B cell (primary cell): ENCODE results near the gene PGLYRP1. TPM values are rescaled to one million over a fixed set of nuclear protein-coding genes. Genes with fewer than 3 reads are reported as not detected.

ENCODE experiments used
- ATAC-seq: fragments of 200-7000 bp; cut with Tn5 transposase; one replicate; pipeline ENCODE4 v1.10.0; 2021; ENCODE audit warnings: low read depth, mild to moderate bottlenecking, moderate number of reproducible peaks, moderate library complexity
- CTCF ChIA-PET: fragments of 350-600 bp; sonication (Branson Sonifier 250); formaldehyde crosslinking; loops from one replicate; lab custom pipeline; 2021; ENCODE audit warnings: antibody characterized with exemption, inconsistent platforms; lab: Charles Lee
- POLR2A ChIA-PET: fragments of 350-600 bp; sonication (Branson Sonifier 250); formaldehyde crosslinking; loops from one replicate; lab custom pipeline; 2021; ENCODE audit warnings: antibody characterized with exemption; lab: Charles Lee
- DNase-seq: peaks from one replicate; pipeline ENCODE4 v3.0.0; 2013
- H2AFZ ChIP-seq: 2 replicates; pipeline ENCODE4 v1.6.1; 2012; ENCODE audit warnings: mild to moderate bottlenecking, low read depth, low read length; ENCODE audit not compliant: insufficient read depth, poor library complexity, severe bottlenecking
- H3K27ac ChIP-seq, 2 donors: 1 replicate in 1 of 2; 2 replicates in 1 of 2; pipeline ENCODE4 v1.5.1; 2012 to 2013; ENCODE audit warnings: low read length in 2 of 2, mild to moderate bottlenecking in 2 of 2, moderate library complexity in 1 of 2
- H3K27me3 ChIP-seq, 4 experiments: fragments of 200-600 bp in 1 of 4; sonication (generic) in 1 of 4; replicated peaks in 1 of 4; 1 replicate in 2 of 4; 2 replicates in 2 of 4; pipeline versions ENCODE4 v1.6.1 to v1.7.0; 2013 to 2016; ENCODE audit warnings: low read length in 3 of 4, mild to moderate bottlenecking in 2 of 4, mixed read lengths in 1 of 4, moderate library complexity in 1 of 4; ENCODE audit not compliant: insufficient read depth in 4 of 4, control insufficient read depth in 3 of 4; ENCODE audit errors: control extremely low read depth in 1 of 4
- H3K36me3 ChIP-seq, 2 experiments: replicated peaks in 1 of 2; 1 replicate in 1 of 2; 2 replicates in 1 of 2; pipeline versions ENCODE4 v1.6.1 to v1.7.1; 2013; ENCODE audit warnings: low read length in 1 of 2; ENCODE audit not compliant: insufficient read depth in 2 of 2, control insufficient read depth in 1 of 2; ENCODE audit errors: control extremely low read depth in 1 of 2, extremely low read depth in 1 of 2
- H3K4me1 ChIP-seq, 2 donors: fragments of 200-600 bp in 1 of 2; sonication (generic) in 1 of 2; 1 replicate in 1 of 2; 2 replicates in 1 of 2; pipeline versions ENCODE4 v1.5.1 to v1.6.1; 2013 to 2017; ENCODE audit warnings: low read length in 2 of 2; ENCODE audit not compliant: control insufficient read depth in 2 of 2, insufficient read depth in 2 of 2
- H3K4me2 ChIP-seq: replicated peaks from 2 replicates; pipeline ENCODE3; 2012; ENCODE audit warnings: mild to moderate bottlenecking, low read depth, low read length; ENCODE audit not compliant: poor library complexity, severe bottlenecking
- H3K4me3 ChIP-seq, 5 experiments: fragments of 200-600 bp in 1 of 5; sonication (generic) in 1 of 5; 1 replicate in 3 of 5; 2 replicates in 2 of 5; pipeline versions ENCODE4 v1.5.1 to v1.7.0; 2011 to 2016; ENCODE audit warnings: low read length in 4 of 5, mild to moderate bottlenecking in 4 of 5, low read depth in 2 of 5, control low read depth in 1 of 5, moderate library complexity in 1 of 5; ENCODE audit not compliant: insufficient read depth in 1 of 5; ENCODE audit errors: control extremely low read depth in 1 of 5, extremely low read depth in 1 of 5
- H3K79me2 ChIP-seq: fragments of 200-600 bp; sonication (generic); one replicate; pipeline ENCODE4 v1.6.0; 2016; ENCODE audit warnings: low read length; ENCODE audit not compliant: control insufficient read depth, insufficient read depth
- H3K9ac ChIP-seq: fragments of 200-600 bp; sonication (generic); 2 replicates; pipeline ENCODE4 v1.6.1; 2017; ENCODE audit warnings: mild to moderate bottlenecking, low read length, moderate library complexity
- H3K9me3 ChIP-seq, 3 donors: one replicate each; pipeline versions ENCODE4 v1.6.1 to v1.7.1; 2013; ENCODE audit warnings: low read length in 2 of 3; ENCODE audit not compliant: control insufficient read depth in 2 of 3, insufficient read depth in 1 of 3; ENCODE audit errors: control extremely low read depth in 1 of 3
- H4K20me1 ChIP-seq: 2 replicates; pipeline ENCODE4 v1.6.0; 2012; ENCODE audit warnings: mild to moderate bottlenecking, low read length; ENCODE audit not compliant: insufficient read depth, control insufficient read depth, poor library complexity, severe bottlenecking
- H3K27ac Mint-ChIP-seq: one replicate; pipeline ENCODE4 v1.8.0; 2021; ENCODE audit warnings: mixed read lengths
- H3K27me3 Mint-ChIP-seq: one replicate; pipeline ENCODE4 v1.8.0; 2021; ENCODE audit warnings: mixed read lengths
- H3K4me1 Mint-ChIP-seq: one replicate; pipeline ENCODE4 v1.8.0; 2021; ENCODE audit warnings: mixed read lengths
- H3K4me3 Mint-ChIP-seq: one replicate; pipeline ENCODE4 v1.8.0; 2021; ENCODE audit warnings: mixed read lengths
- H3K9me3 Mint-ChIP-seq: one replicate; pipeline ENCODE4 v1.8.0; 2022; ENCODE audit warnings: mixed read lengths; ENCODE audit not compliant: insufficient read depth
- CTCF ChIP-seq: fragments of 200-600 bp; IDR thresholded peaks from one replicate; pipeline ENCODE4 v1.8.0; 2022; ENCODE audit warnings: antibody characterized with exemption, mild to moderate bottlenecking
- EZH2 ChIP-seq: IDR thresholded peaks from 2 replicates; pipeline ENCODE4 v1.6.1; 2012; ENCODE audit warnings: borderline replicate concordance, low read depth, mild to moderate bottlenecking, moderate library complexity, low read length; ENCODE audit not compliant: insufficient read depth, poor library complexity, severe bottlenecking
- WGBS: methylation state at CpG from one replicate; pipeline ENCODE4 v1.1.5; 2013; ENCODE audit warnings: missing lambda C conversion rate; ENCODE audit not compliant: insufficient coverage; 5-methylcytosine and 5-hydroxymethylcytosine counted together
- intact Hi-C: fragments of 100-400 bp; cut with micrococcal nuclease; formaldehyde crosslinking; loops from one replicate; pipeline ENCODE4 v1.10.0; 2022
- polyA minus RNA-seq: library from RNA; depleted of rRNA, polyadenylated mRNA; stranded (reverse); fragments of >200 nt; gene quantifications from 2 replicates; pipeline ENCODE4 v1.2.3, GENCODE V29; 2012
- polyA plus RNA-seq: library from polyadenylated mRNA; depleted of rRNA; stranded (reverse); fragments of >200 nt; gene quantifications from 2 replicates; pipeline ENCODE4 v1.2.3, GENCODE V29; 2012
- total RNA-seq, 2 donors: library from RNA; stranded (reverse); fragments of 120-200 nt in 1 of 2; gene quantifications; 1 replicate in 1 of 2; 2 replicates in 1 of 2; pipeline versions ENCODE4 v1.2.3 to v1.2.4, GENCODE V29; 2013 to 2022

Gene PGLYRP1
- not detected in 2 replicates for total RNA-seq
- total RNA-seq (2013), result not detected
- not detected in 2 replicates for polyA plus RNA-seq
- not detected in 2 replicates for polyA minus RNA-seq

DNA sequence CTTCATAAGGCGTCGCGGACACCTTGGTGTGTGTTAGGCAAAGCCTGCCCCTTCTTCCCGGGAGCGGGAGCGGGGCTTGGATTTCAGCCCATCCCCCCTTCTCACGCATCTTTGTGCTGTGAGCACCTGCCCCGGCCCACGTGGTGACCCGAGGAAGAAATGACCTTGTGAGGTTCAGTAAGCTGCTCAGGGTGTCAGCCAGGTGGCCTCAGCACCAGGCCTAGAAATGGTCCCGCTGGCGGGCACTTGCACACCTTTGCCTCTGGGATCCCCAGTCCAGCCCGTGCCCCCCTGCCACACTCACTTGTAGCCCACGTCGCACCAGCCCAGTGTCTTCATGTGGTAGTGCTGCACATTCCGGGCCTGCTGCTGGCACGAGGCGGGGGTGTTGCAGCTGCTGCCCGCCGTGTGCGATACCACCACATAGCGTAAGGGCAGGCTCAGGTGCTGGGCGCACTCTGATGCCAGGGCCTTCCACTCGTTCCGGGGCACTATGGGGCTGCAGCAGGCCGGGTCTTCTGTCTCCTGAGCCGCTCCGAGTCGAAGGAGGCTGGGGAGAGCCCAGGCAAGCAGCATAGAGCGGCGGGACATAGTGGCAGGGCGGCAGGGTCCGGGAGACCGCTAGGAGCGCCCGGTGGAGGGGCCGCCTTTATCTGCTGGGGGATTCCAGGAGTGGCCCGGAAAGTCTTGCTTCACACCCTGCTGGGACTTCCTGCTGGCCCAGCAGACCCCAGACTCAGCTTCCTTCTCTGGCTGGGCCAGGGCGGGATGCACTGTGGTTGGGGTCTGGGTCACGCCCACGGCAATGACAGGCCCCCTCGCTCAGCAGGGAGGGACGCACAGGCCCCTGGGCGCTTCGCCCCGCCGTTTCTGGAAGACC lies at the start of gene PGLYRP1:
PGLYRP1 (minus strand) TSS at position 623 of the 880 bp plus-strand sequence; CDS start at position 591, 32 bp downstream.
- no peak for DNase-seq
- H3K27me3 ChIP-seq, result peaks cover 0 to 22% (median 16%) of the 10 kb centered on the region in 4 experiments
- no peaks in the 10 kb centered on the region for H3K79me2 ChIP-seq
- intact Hi-C loops, result no loop called here
- ATAC-seq, result no peak
- H3K4me1 Mint-ChIP-seq, result no peaks in the 10 kb centered on the region
- H3K9me3 Mint-ChIP-seq, result no peaks in the 10 kb centered on the region
- WGBS, result 39% methylated on average over 45 of the region's 47 CpGs
- H3K27me3 Mint-ChIP-seq, result peaks cover 26% of the 10 kb centered on the region
- no peak within 1 kb of the TSS for H3K27ac ChIP-seq
- TF ChIP-seq EZH2, result no peak
- TF ChIP-seq CTCF, result no peak
- H3K4me2 ChIP-seq, result no peak within 1 kb of the TSS
- no peak within 1 kb of the TSS for H3K4me3 Mint-ChIP-seq
- ChIA-PET POLR2A (no interaction called here), CTCF (no interaction called here)
- no peak within 1 kb of the TSS for H3K9ac ChIP-seq
- peak within 1 kb of the TSS in 1 of 5 experiments; percentile 9 for H3K4me3 ChIP-seq
- no peaks in the 10 kb centered on the region for H3K4me1 ChIP-seq
- H2AFZ ChIP-seq, result no peak within 1 kb of the TSS
- no peaks in the 10 kb centered on the region for H4K20me1 ChIP-seq
- H3K9me3 ChIP-seq, result peaks cover 0 to 9% (median 0%) of the 10 kb centered on the region in 3 donors
- H3K36me3 ChIP-seq, result no peaks in the 10 kb centered on the region
- no peak within 1 kb of the TSS for H3K27ac Mint-ChIP-seq

DNA sequence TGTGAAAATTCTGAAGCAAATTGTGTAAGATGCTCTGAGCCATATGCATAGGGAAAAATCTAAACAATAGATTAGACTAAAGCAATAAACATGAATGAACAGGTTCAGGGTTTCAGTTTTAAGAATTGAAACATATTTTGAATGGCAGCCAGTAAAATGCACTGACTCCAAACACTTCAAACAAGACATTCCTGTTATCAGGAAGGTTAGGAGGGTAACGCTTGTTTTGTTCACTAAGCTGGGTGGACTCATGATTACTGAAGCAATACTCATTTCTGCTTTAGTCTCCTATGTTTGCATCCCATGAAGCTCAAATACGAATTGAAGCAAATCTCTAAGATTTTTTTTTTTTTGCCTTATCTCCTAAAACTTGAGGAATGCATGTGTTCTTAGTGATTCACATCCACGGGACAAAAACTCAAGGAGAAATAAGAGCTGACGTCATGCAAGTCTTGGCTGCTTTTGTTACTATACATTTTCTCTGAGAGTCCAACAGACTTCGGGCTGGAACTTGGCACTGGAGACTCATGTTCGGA lies 47.0 kb upstream of the PGLYRP1 start:
- WGBS, result 81% methylated on average over 4 of the region's 6 CpGs

More for the DNA sequence above, 47.0 kb upstream of the PGLYRP1 start:
- Histone ChIP-seq H3K9me3 (no peaks in the 10 kb centered on the region), H3K9ac (no peak overlapping the region), H3K27me3 (peaks cover 0 to 55% (median 15%) of the 10 kb centered on the region in 4 experiments), H3K27ac (no peak overlapping the region), H3K4me3 (no peak overlapping the region), H3K36me3 (no peaks in the 10 kb centered on the region), H2AFZ (no peak overlapping the region), H3K4me1 (no peaks in the 10 kb centered on the region), H3K4me2 (no peak overlapping the region), H4K20me1 (no peaks in the 10 kb centered on the region), H3K79me2 (no peaks in the 10 kb centered on the region)
- Mint-ChIP-seq H3K9me3 (no peaks in the 10 kb centered on the region), H3K4me3 (no peak overlapping the region), H3K27ac (no peak overlapping the region), H3K4me1 (no peaks in the 10 kb centered on the region), H3K27me3 (peaks cover 75% of the 10 kb centered on the region)
- POLR2A ChIA-PET, result no interaction called here
- DNase-seq, result no peak
- ATAC-seq, result no peak
- no peak for TF ChIP-seq CTCF
- TF ChIP-seq EZH2, result no peak
- CTCF ChIA-PET, result no interaction called here
- intact Hi-C loops, result no loop called here
